PC-3 (cell line): Measurements from ENCODE around the gene EFR3B. TPM values are rescaled to one million over a fixed set of nuclear protein-coding genes. Genes with fewer than 3 reads are reported as not detected.

Experiments used
- ATAC-seq: fragments of 200-7000 bp; cut with Tn5 transposase; 2 replicates; pipeline ENCODE4 v1.9.1; 2020; ENCODE audit warnings: mild to moderate bottlenecking, moderate library complexity
- BruUV-seq: library from RNA; stranded (reverse); fragments of 400-500 nt; replicated peaks from 2 replicates; lab custom pipeline; 2021; lab: Mats Ljungman, UMichigan
- CTCF ChIA-PET: fragments of 300-600 bp; sonication (Branson Sonifier 250); formaldehyde crosslinking; loops from one replicate; lab custom pipeline; 2022; ENCODE audit warnings: antibody characterized with exemption; lab: Charles Lee
- POLR2A ChIA-PET: fragments of 300-600 bp; sonication (Branson Sonifier 250); formaldehyde crosslinking; loops from one replicate; lab custom pipeline; 2022; ENCODE audit warnings: antibody characterized with exemption; ENCODE audit not compliant: unreplicated experiment; lab: Charles Lee
- DNase-seq: peaks from one replicate; pipeline ENCODE4 v3.0.0-alpha.2; 2015
- H2AFZ ChIP-seq: fragments of 300-600 bp; sonication (generic); 2 replicates; pipeline ENCODE4 v1.6.0; 2016; ENCODE audit warnings: antibody characterized with exemption, low read length
- H3F3A ChIP-seq: fragments of 300-600 bp; sonication (generic); one replicate; pipeline ENCODE4 v1.6.0; 2017; ENCODE audit warnings: antibody characterized with exemption, low read length, control low read depth, mild to moderate bottlenecking; ENCODE audit not compliant: unreplicated experiment
- H3K27ac ChIP-seq: fragments of 300-600 bp; sonication (generic); 2 replicates; pipeline ENCODE4 v1.5.1; 2016; ENCODE audit warnings: mild to moderate bottlenecking, low read length
- H3K27me3 ChIP-seq: fragments of 300-600 bp; sonication (generic); 2 replicates; pipeline ENCODE4 v1.6.1; 2016; ENCODE audit warnings: low read length, mixed read lengths
- H3K36me3 ChIP-seq: fragments of 300-600 bp; sonication (generic); 2 replicates; pipeline ENCODE4 v1.6.1; 2016; ENCODE audit warnings: low read depth, mixed run types, low read length, mixed read lengths
- H3K4me1 ChIP-seq: fragments of 300-600 bp; sonication (generic); 2 replicates; pipeline ENCODE4 v1.5.1; 2016; ENCODE audit warnings: low read length; ENCODE audit not compliant: insufficient read depth
- H3K4me2 ChIP-seq: fragments of 300-600 bp; sonication (generic); 2 replicates; pipeline ENCODE4 v1.6.0; 2016; ENCODE audit warnings: low read length
- H3K4me3 ChIP-seq: fragments of 300-600 bp; sonication (generic); 2 replicates; pipeline ENCODE4 v1.5.1; 2016; ENCODE audit warnings: mild to moderate bottlenecking, low read length, mixed read lengths
- H3K79me2 ChIP-seq: fragments of 300-600 bp; sonication (generic); 2 replicates; pipeline ENCODE4 v1.6.1; 2017; ENCODE audit warnings: low read length, mixed read lengths
- H3K9ac ChIP-seq: fragments of 300-600 bp; sonication (generic); 2 replicates; pipeline ENCODE4 v1.6.0; 2016; ENCODE audit warnings: mild to moderate bottlenecking, low read length
- H3K9me2 ChIP-seq: fragments of 300-600 bp; sonication (generic); replicated peaks from 2 replicates; pipeline ENCODE4 v1.6.1; 2016; ENCODE audit warnings: mixed run types, low read length, mixed read lengths
- H3K9me3 ChIP-seq: fragments of 300-600 bp; sonication (generic); 2 replicates; pipeline ENCODE4 v1.6.1; 2016; ENCODE audit warnings: low read length, mixed read lengths
- H4K20me1 ChIP-seq: fragments of 300-600 bp; sonication (generic); 2 replicates; pipeline ENCODE4 v1.6.1; 2016; ENCODE audit warnings: low read length, mixed read lengths
- CTCF ChIP-seq: fragments of 300-600 bp; sonication (generic); conservative IDR thresholded peaks from 2 replicates; pipeline ENCODE4 v1.5.1; 2017; ENCODE audit warnings: antibody characterized with exemption, low read depth, mild to moderate bottlenecking, low read length
- EZH2 ChIP-seq: fragments of 300-600 bp; sonication (generic); IDR thresholded peaks from one replicate; pipeline ENCODE4 v1.6.1; 2017; ENCODE audit warnings: antibody characterized with exemption, mild to moderate bottlenecking, low read length; ENCODE audit not compliant: unreplicated experiment
- EZH2phosphoT487 ChIP-seq: fragments of 300-600 bp; sonication (generic); IDR thresholded peaks from 2 replicates; pipeline ENCODE4 v1.6.1; 2018; ENCODE audit warnings: mild to moderate bottlenecking, antibody characterized with exemption, low read length, borderline replicate concordance
- intact Hi-C: fragments of 100-400 bp; cut with micrococcal nuclease; formaldehyde crosslinking; loops from 2 replicates; pipeline ENCODE4 v1.9.0; 2023
- total RNA-seq: library from RNA; depleted of rRNA; stranded (reverse); fragments of >200 nt; gene quantifications from 2 replicates; pipeline ENCODE4 v1.2.3, GENCODE V29; 2014

Gene EFR3B
- total RNA-seq, 1 experiment from 2014 or later = 4.6 TPM

GRCh38 chr2:25063876-25064660 lies 22.2 kb downstream of the EFR3B start:
- no peak overlapping the region for H3K4me2 ChIP-seq
- intact Hi-C loops = no loop called here

DNA sequence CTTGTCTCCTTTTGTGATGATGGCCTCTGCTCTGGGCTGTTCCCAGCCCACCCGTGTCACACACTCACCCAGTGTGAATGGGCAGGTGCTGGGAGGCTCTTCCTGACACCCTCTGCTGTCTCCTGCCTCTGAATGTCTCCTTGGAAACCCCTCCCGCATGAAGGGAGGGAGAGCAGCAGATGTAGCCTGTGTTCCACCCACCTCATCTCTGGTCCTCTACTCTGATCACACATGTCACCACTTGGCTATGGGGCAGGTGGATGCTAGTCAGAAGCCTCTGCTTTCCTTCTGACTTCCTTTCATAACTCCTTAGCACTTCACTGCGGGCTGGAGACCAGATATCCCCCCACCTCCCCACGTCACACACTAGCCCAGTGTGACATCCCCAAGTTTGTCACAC lies 23.9 kb downstream of the EFR3B start:
- H3K79me2 ChIP-seq = no peaks in the 10 kb centered on the region
- CTCF ChIA-PET = no interaction called here
- no peak overlapping the region for H3K27ac ChIP-seq
- no peaks in the 10 kb centered on the region for H4K20me1 ChIP-seq
- no peak overlapping the region for H3K4me3 ChIP-seq
- BruUV-seq = no TSS peak
- TF ChIP-seq EZH2phosphoT487 (no peak), CTCF (no peak), EZH2 (no peak)
- no peak overlapping the region for H2AFZ ChIP-seq
- no peaks in the 10 kb centered on the region for H3K27me3 ChIP-seq
- ATAC-seq (no peak), DNase-seq (no peak)
- H3K36me3 ChIP-seq = no peaks in the 10 kb centered on the region
- POLR2A ChIA-PET = no interaction called here
- H3F3A ChIP-seq = no peaks in the 10 kb centered on the region
- intact Hi-C loops = no loop called here
- no peaks in the 10 kb centered on the region for H3K9me2 ChIP-seq
- H3K9me3 ChIP-seq = no peaks in the 10 kb centered on the region
- H3K4me2 ChIP-seq = no peak overlapping the region
- H3K4me1 ChIP-seq = peaks cover 9% of the 10 kb centered on the region
- no peak overlapping the region for H3K9ac ChIP-seq

More at GRCh38 chr2:25063876-25064660, 22.2 kb downstream of the EFR3B start:
- Histone ChIP-seq H3K9me2 (no peaks in the 10 kb centered on the region), H3K9ac (no peak overlapping the region), H3K27me3 (no peaks in the 10 kb centered on the region), H3K36me3 (no peaks in the 10 kb centered on the region), H3F3A (no peaks in the 10 kb centered on the region), H3K9me3 (no peaks in the 10 kb centered on the region), H3K79me2 (no peaks in the 10 kb centered on the region), H2AFZ (no peak overlapping the region), H3K4me3 (no peak overlapping the region), H3K27ac (no peak overlapping the region), H3K4me1 (peaks cover 9% of the 10 kb centered on the region), H4K20me1 (no peaks in the 10 kb centered on the region)
- DNase-seq = peak; percentile 29
- TF ChIP-seq EZH2 = no peak
- no peak for TF ChIP-seq CTCF
- ATAC-seq = peak; percentile 88
- CTCF ChIA-PET = interaction anchor here (0.9 kb wide), 1 partner anchor 14 kb away, joined by 3 read pairs; no protein-coding TSS in a partner anchor
- no TSS peak for BruUV-seq
- POLR2A ChIA-PET = interaction anchor here (0.9 kb wide), 1 partner anchor 41 kb away, joined by 10 read pairs; no protein-coding TSS in a partner anchor

GRCh38 chr2:25066455-25066854 lies 24.6 kb downstream of the EFR3B start:
- intact Hi-C loops = no loop called here
- DNase-seq = no peak
- no peak overlapping the region for H3K27ac ChIP-seq
- no peaks in the 10 kb centered on the region for H3K27me3 ChIP-seq
- no peak for TF ChIP-seq CTCF
- TF ChIP-seq EZH2phosphoT487 = no peak
- no peak for TF ChIP-seq EZH2
- no peaks in the 10 kb centered on the region for H3K9me2 ChIP-seq
- H3K36me3 ChIP-seq = no peaks in the 10 kb centered on the region
- BruUV-seq = no TSS peak
- H3K4me2 ChIP-seq = no peak overlapping the region
- no peaks in the 10 kb centered on the region for H3K9me3 ChIP-seq
- ATAC-seq = no peak
- ChIA-PET CTCF (no interaction called here), POLR2A (no interaction called here)
- no peak overlapping the region for H3K4me3 ChIP-seq
- H3K4me1 ChIP-seq = peaks cover 9% of the 10 kb centered on the region
- H2AFZ ChIP-seq = no peak overlapping the region
- H4K20me1 ChIP-seq = no peaks in the 10 kb centered on the region
- no peak overlapping the region for H3K9ac ChIP-seq
- H3F3A ChIP-seq = no peaks in the 10 kb centered on the region
- no peaks in the 10 kb centered on the region for H3K79me2 ChIP-seq
